NCI-H2029 (cell line): Measurements from ENCODE around the gene CRYAA.
A peak's percentile ranks its signal among the peaks of the same experiment; 100 is the strongest.
"Not testable (repeated sequence)": the region's sequence is repeated elsewhere in the genome, so short reads cannot be mapped to it uniquely, and the experiment has no call there.

Source experiments
- DNase-seq: peaks from one replicate; lab custom pipeline; 2025; lab: John Stamatoyannopoulos, UW

The CRYAA gene

GRCh38 chr21:43177043-43177906, 8.5 kb downstream of the CRYAA start:
- not testable (repeated sequence) for DNase-seq

- DNase-seq = not testable (repeated sequence)
Observed at GRCh38 chr21:43178175-43178826, 9.5 kb downstream of the CRYAA start.

DNA sequence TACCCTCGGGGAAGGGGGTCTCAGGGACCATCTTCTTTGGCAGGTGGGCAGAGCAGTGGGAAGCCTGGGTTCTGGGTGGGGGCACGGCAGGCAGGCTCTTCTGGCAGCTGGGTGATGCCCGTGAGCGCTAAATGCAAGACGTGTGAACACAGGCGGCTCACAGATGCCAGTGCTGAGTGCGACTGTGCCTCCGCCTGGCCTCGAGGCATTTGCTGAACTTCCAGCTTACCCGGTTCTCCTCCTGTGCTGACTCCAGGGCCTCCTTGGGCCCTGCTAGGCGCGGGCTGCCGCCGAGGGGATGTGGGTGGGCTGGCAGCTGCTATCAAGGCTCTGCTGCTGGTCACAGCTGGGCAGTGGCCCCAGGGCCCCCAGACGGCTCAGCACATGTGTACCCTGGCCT, 12.2 kb downstream of the CRYAA start:
- not testable (repeated sequence) for DNase-seq

- not testable (repeated sequence) for DNase-seq
Observed at GRCh38 chr21:43187268-43187667, 18.5 kb downstream of the CRYAA start.

- no peak for DNase-seq
Observed at GRCh38 chr21:43187715-43188114, 18.9 kb downstream of the CRYAA start.

DNA sequence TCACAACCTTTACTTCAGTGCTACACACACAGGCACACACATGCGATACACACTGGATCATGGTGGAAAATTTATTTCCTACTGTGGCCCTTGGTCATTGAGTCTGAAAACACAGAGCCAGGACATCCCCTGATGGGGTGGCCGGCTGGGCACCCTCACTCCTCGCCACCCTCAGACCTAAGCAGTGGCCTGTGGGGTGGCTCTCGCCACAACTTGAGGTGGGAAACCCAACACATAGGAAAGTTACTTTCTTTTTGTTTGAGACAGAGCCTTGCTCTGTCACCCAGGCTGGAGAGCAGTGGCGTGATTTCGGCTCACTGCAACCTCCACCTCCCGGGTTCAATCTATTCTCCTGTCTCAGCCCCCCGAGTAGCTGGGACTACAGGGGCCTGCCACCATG, 19.4 kb downstream of the CRYAA start:
- DNase-seq = no peak

DNA sequence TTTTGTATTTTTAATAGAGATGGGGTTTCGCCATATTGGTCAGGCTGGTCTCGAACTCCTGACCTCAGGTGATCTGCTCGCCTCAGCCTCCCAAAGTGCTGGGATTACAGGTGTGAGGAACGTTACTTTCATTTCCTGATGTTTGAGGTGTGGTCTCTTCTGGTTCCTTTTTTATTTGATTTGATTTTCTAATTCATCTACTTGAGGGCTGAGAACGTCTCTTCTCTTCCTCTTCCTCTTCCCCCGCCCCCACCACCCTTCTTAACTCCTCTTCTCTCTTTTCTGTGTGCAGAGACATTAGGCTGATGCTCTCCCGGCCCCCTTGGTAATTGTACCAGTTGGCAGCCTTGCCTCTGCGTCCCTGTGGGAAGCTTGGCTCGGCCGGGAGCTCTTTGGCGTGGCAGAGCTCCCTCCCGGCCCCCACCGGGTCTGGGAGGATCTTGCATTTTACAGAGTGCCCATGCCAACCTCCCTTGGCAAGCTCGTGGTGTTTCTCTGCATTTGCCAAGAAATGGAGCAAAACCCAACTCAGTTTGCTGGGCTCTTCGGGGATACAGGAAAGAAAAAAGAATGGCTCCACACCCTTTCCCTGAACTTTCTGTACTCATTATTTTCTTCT, 19.9 kb downstream of the CRYAA start:
- DNase-seq = no peak

DNA sequence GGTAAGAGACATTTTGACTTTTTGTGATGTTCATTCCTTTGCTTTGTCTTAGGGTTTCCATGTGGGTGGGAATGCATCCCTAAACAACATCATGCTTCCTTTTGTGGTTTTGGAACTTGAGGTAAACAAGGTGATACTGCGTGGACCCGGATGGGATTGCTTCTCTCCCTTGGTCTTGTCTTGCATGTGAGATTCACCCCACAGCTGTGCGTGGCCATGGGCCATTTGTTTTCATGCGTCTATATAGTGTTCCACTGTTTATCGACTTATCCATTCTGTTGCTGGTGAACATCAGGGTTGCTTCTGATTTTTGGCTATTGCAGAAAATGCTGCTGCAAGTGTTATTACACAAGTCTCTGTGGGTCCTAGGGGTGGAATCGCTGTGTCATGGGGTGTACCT, 21.1 kb downstream of the CRYAA start:
- DNase-seq = no peak

DNA sequence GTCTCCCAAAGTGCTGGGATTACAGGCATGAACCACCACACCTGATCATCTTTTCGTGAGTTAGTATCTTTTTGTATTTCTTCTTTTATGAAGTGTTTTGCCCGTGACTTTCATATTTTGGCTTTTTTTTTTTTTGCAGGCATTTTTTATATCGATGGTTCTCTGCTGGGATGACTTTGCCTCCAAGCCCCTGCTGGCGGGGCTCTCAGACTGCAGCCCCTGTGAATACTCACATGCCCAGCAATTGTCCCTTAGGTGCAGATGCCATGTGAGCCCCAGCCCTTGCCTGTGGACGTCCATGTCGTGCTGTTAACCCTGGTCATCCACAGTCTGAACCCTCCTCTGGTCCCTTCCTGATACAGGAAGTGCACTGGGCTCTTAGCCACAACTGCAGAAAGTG, 21.7 kb downstream of the CRYAA start:
- no peak for DNase-seq

- no peak for DNase-seq
Observed at GRCh38 chr21:43190951-43191350, 22.1 kb downstream of the CRYAA start.

DNA sequence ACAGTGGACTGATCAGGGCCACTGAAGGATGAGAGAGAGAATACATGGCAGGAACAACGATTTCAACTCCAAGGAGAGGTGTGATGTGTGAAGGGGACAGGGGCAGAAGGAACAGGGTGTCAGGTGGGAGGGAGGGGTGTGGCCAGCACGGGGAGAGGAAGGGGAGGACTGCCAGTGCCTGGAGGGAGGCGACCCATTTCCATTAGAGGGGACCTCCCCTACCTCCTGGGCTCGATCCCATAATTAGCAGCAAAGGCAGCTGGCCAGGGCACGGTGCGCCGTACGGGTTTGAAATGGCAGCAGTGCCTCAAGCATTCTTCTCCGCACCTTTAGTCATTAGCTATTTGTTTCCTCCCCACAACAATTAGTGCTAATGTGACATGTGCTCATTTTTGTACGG, 22.7 kb downstream of the CRYAA start:
- no peak for DNase-seq

- DNase-seq = no peak
Observed at GRCh38 chr21:43191971-43192370, 23.2 kb downstream of the CRYAA start.

DNA sequence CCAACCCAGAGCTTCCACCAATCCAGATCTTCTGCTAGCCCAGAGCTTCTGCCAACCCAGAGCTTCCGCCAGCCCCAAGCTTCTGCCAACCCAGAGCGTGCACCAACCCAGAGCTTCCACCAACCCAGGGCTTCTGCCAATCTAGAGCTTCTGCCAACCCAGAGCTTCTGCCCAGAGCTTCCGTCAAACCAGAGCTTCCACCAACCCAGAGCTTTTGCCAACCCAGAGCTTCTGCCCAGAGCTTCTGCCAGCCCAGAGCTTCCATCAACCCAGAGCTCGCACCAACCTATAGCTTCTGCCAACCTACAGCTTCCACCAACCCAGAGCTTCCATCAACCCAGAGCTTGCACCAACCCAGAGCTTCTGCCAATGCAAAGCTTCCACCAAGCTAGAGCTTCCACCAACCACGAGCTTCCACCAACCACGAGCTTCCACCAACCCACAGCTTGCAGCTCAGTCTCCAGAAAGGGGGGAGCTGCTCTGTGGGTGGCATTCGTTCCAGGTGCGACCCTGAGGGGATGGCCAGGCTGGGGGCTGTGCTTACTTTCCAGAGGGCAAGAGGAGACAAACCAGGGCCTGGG, 23.8 kb downstream of the CRYAA start:
- no peak for DNase-seq

GRCh38 chr21:43193088-43193650, 24.4 kb downstream of the CRYAA start:
- no peak for DNase-seq

DNA sequence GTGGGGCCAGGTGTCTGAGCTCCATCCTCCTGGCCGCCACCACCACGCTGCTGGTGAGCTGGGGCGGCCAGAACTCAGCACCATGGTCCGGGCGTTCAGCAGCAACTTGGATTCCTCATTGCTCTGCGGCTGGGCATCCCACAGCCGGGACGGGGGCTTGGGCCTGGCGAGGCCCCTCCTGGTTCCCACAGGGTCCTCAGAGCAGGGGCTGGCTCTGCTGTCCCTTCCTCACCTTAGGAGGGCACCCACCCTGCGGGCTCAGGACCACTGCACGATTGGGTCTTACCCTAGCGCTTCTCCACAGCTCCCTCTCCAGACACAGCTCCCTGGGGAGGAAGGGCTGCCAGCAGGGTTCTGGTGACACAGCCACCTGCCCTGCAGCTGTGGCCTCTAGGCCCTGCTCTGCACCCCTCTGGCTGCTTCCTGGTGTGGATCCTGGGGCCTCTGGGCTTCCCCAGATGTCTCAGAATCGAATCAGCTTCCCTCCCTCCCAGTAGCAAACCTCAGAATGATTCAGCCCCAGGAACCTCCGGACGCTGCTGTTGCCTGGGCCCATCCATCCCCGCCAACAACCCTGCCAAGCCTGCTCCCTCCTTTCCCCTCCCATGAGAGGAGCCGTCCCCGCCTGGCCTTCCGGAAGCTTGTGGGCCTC, 25.0 kb downstream of the CRYAA start:
- no peak for DNase-seq

GRCh38 chr21:43194303-43195120, 25.7 kb downstream of the CRYAA start:
- DNase-seq = no peak

DNA sequence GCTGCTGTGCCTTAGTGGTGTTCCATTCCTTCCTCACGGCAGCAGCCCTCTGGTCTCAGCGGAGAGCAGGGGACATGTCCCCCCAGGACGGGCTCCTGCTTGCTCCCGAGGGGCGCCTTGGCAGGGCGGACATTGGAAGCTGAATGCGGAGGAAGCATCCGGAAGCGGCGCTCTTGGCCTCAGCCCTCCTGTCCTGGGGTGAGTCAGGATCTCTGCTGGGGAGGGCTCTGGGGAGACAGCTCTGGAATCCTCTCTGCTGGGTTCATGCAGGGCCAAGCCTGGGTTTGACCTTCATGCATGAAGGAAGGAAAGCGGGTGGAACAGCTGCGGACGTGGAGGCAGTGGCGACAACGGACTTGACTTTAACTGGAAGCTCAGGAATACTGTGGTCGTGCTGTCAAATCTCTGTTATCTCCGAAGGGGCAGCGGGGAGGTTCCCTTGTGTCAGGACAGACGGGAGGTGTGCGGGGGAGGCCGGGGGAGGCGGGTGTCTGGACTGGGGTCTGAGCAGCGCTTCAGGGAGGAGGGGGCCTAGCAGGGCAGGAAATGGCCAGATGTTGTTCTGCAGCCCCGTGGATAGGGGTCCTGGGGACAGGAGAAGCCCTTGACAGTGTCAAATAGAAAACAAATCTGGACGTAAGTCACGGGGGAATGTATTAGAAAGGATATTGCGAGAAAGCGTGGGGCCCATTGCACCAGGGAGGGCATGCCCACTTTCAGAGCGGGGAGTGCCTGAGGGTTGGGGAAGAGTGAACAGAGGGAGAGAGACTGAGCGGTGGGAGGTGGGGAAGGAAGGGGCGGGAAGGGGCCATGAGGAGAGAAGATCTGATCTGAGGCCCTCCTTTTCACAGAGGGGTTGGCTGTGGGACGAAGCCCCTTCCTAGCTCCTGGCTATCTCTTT, 26.6 kb downstream of the CRYAA start:
- no peak for DNase-seq

DNA sequence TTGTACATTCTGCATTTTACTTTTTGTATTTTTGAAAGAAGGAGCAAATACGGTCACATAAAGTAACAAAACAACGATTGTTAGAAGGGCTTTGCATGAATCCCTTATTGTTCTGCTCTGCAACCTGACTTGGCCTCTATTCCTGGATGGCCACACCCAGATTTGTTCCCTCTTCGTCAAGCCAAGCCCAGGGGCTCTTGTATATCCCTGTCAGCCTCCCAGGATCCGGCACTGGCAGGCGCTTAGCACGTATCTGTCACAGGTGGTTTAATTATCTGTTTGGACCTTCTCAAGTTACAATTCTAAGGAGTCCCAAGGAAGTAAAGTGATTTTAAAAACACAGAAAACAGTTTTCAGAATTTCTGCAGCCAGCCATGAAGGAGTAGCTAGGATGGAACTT, 28.0 kb downstream of the CRYAA start:
- DNase-seq = peak; percentile 58

GRCh38 chr21:43198376-43198775, 29.6 kb downstream of the CRYAA start:
- no peak for DNase-seq

DNA sequence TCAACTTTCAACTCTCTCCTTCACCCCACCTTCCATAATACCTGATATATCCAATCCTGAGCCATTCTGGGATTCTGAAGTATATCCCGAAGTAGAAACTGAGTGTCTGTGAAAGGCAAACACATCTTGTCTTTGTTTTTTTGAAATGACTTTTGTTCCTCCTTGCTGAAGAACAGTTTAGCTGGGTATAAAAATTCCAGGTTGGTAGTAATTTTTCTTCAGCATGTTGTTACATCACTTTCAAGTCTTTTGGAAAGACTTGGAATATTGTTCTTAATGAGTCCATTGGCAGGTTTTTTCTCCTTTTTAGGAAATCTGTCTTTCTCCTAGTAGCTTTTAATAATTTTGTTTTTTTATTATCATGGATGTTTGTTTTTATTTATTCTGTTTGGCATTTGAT, 32.7 kb downstream of the CRYAA start:
- no peak for DNase-seq
